GM13977 (cell line): ENCODE measurements around the gene RGS11.
A peak's percentile ranks its signal among the peaks of the same experiment; 100 is the strongest.

Experiments used
- DNase-seq: peaks from one replicate; pipeline ENCODE4 v3.0.0; 2012; ENCODE audit warnings: low spot score
- CTCF ChIP-seq: IDR thresholded peaks from 2 replicates; pipeline ENCODE4 v1.5.1; 2012; ENCODE audit warnings: mild to moderate bottlenecking, control low read depth; ENCODE audit not compliant: insufficient read depth; ENCODE audit errors: extremely low read depth, missing control alignments
- in situ Hi-C: fragments of 300-500 bp; cut with MboI; formaldehyde crosslinking; loops from one replicate; pipeline ENCODE4 v1.12.0; 2022; ENCODE audit warnings: low sequenced_read_pairs, low pct_unique_long_range_greater_than_20kb, mixed read lengths, inconsistent platforms; ENCODE audit not compliant: unreplicated experiment

The RGS11 gene

DNA sequence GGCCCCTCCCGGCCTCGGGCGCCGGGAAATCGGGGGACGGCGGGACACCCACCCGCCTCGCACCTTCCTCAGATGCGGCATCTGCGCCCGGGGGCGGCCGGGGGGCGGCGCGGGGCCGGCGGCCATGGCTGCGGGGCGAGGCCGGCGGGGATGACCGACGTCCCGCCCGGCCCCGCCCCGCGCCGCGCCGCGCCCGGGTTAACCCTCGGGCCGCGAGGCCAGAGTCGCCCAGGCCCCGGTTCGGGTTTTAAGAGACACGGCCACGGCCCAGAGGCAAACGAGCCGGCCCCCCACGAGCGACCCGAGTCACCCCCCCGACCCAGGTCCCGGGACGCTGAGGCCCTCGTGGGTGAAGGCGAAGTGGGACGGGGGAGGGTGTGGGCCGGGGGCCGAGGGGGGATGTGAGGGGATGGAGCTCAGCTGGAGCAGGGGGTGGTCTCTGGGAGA is at the start of gene RGS11:
RGS11 (minus strand) TSS at position 159 of the 447 bp plus-strand sequence; CDS start at position 126, 33 bp downstream.
- no peak for DNase-seq
- in situ Hi-C loops, result no loop called here
- no peak for TF ChIP-seq CTCF

GRCh38 chr16:324451-325334 is 48.9 kb upstream of the RGS11 start:
- TF ChIP-seq CTCF, result no peak
- DNase-seq, result peak; percentile 78
- in situ Hi-C loops, result no loop called here

- no peak for DNase-seq
- TF ChIP-seq CTCF, result no peak
- in situ Hi-C loops, result no loop called here
Measured at GRCh38 chr16:324201-324450, 48.4 kb upstream of the RGS11 start.

DNA sequence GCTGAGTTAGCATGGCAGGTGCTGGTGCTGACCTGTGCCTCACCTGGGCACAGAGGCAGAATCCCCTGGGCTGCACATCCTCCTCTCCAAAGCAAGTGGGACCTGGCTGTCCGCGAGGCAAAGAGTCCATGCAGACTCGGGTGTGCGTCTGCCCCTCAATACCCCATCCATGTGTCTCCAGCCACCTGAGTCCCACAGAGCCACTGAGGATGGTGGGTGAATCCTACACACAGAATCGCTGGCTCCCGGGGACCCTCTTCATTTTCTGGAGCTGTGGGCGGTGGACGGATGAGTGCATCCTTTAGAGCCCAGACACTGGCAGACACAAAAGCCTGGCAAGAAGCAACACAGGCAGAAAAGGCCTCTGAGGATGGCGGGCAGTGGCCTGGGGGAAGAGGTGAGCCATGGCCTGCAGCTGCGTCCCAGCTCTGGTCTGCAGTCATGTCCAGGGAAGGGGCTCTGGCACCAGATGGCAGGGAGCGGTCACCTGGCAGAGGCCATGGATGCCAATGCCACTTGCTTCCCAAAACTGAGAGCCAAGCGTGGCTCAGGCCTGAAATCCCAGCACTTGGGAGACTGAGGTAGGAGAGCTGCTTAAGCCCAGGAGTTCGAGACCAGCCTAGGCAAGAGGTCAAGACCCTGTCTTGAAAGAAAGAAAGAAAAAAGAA is 46.9 kb upstream of the RGS11 start:
- TF ChIP-seq CTCF, result no peak
- DNase-seq, result no peak
- in situ Hi-C loops, result no loop called here

GRCh38 chr16:321532-321931 is 45.8 kb upstream of the RGS11 start:
- no peak for DNase-seq
- in situ Hi-C loops, result no loop called here
- no peak for TF ChIP-seq CTCF

DNA sequence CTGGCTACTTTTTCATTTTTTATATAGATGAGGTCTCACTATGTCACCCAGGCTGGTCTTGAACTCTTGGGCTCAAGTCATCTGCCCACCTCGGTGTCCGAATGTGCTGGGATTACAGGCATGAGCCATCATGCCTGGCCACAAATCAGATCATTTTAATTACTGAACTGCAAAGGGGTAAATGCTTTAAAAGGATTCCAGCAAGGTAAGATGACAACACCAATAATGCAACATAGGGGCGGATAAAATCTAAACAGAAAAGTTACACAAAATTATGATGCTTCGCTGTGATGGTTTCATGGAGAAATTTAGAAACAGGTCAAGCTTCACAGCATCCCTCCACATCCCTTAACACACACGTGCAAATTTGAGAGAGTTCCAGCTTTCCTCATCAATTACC is 44.5 kb upstream of the RGS11 start:
- DNase-seq, result no peak
- TF ChIP-seq CTCF, result no peak
- in situ Hi-C loops, result no loop called here
